AG09319 (cell line): ENCODE data around the gene FKBP4.

Experiments
- DNase-seq: peaks from one replicate; pipeline ENCODE4 v3.0.0-alpha.2; 2010; ENCODE audit warnings: low read depth; ENCODE audit errors: extremely low read depth
- TF ChIP-seq, protein P1 (sequence below): IDR thresholded peaks from 2 replicates; pipeline ENCODE4 v1.5.1; 2011; ENCODE audit warnings: low read depth, mild to moderate bottlenecking, inconsistent platforms, low read length, moderate library complexity

Gene FKBP4

GRCh38 chr12:2779281-2779680 is 15.5 kb upstream of the FKBP4 start:
- DNase-seq, result no peak
- TF ChIP-seq, protein P1, sequence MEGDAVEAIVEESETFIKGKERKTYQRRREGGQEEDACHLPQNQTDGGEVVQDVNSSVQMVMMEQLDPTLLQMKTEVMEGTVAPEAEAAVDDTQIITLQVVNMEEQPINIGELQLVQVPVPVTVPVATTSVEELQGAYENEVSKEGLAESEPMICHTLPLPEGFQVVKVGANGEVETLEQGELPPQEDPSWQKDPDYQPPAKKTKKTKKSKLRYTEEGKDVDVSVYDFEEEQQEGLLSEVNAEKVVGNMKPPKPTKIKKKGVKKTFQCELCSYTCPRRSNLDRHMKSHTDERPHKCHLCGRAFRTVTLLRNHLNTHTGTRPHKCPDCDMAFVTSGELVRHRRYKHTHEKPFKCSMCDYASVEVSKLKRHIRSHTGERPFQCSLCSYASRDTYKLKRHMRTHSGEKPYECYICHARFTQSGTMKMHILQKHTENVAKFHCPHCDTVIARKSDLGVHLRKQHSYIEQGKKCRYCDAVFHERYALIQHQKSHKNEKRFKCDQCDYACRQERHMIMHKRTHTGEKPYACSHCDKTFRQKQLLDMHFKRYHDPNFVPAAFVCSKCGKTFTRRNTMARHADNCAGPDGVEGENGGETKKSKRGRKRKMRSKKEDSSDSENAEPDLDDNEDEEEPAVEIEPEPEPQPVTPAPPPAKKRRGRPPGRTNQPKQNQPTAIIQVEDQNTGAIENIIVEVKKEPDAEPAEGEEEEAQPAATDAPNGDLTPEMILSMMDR, result no peak

DNA sequence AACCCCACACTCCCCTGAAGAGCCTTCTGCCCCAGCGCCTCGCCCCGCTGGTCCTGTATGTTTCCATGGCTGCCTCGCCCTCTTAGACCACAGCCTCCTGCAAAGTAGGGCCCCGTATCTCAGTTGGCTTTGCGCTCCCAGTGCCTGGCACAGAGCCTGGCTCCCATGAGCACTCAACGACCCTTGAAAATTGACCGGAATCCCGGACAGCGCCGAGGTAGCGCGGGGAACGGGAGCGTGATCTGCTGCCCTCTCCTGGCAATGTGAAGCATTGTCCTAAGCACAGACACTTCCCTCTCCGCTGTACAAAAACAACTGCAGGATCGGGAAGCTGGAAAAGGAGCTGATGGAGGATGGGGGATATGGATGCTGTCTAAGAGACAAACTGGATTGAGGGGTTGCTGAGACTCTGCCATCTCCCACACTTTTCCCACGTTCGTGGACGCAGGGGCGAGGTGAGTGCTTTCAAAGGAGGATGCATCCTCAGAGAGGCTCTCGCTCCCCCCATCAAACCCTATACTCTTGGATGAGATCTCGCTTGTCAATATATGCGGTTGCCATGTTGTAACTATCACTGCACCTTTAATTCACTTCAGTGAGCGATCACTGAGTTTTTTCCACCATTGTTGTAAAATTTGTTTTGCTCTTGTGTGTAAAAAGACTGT is 10.7 kb upstream of the FKBP4 start:
- DNase-seq, result no peak
- TF ChIP-seq, protein P1, result peak; percentile 93

GRCh38 chr12:2785017-2785416 is 9.8 kb upstream of the FKBP4 start:
- DNase-seq, result no peak
- TF ChIP-seq, protein P1, result no peak

DNA sequence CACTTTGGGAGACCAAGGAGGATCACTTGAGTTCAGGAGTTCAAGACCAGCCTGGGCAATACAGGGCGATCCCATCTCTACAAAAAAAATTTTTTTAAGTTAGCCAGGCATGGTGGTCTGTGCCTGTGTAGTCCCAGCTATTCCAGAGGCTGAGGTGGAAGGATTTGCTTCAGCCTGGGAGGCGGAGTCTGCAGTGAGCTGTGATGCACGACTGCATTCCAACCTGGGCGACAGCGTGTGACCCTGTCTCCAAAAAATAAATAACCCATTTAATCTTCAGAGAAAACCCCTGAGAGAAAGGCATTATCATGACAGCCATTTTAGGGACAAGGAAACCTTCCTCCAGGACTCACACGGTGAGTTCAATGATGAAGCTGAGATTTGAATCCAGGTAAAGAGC is 3.7 kb upstream of the FKBP4 start:
- DNase-seq, result no peak
- TF ChIP-seq, protein P1, result no peak

GRCh38 chr12:2792671-2793500 is 1.9 kb upstream of the FKBP4 start:
- no peak for DNase-seq
- TF ChIP-seq, protein P1, result no peak

- TF ChIP-seq, protein P1, result no peak
- no peak for DNase-seq
Measured at GRCh38 chr12:2793561-2793960, 1.2 kb upstream of the FKBP4 start.

DNA sequence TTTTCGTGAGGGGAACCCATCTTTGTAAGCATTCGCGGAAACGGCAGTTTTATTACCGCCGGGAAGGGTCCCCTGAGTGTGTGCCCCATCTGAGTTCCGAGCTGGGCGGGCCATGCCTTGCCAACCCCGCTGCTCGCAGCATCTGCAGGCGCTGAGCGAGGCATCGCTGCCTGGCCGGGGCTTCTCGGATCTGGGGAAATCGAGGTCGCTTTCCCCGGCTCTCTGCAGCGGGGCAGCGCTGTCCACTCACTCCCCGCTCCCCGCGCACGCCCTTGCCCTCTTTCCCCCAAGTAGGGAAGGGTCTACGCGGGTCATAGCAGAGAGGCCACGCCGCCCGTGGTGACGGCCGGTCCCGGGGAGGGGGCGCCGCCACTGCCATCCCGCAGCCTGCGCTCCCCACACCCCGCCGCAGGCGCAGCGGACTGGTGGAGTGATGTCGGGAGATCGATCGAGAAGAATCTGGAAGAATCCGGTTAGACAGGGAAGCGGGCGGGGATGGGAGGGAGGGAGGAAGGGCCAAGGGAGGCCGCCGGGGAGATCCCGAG is 507 bp upstream of the FKBP4 start:
- DNase-seq, result no peak
- TF ChIP-seq, protein P1, result no peak
